ENCODE data around the gene BPNT1. TPM values are rescaled to one million over a fixed set of nuclear protein-coding genes. Genes with fewer than 3 reads are reported as not detected.
"Not testable (repeated sequence)": the region's sequence is repeated elsewhere in the genome, so short reads cannot be mapped to it uniquely, and the experiment has no call there.

BPNT1 gene
- total RNA-seq, 2 donors from 2014 or later = 14.4 to 20.3 TPM

- H3K4me1 ChIP-seq = peaks cover 0 to 16% of the 10 kb centered on the region in 2 donors
- H3K9me3 ChIP-seq = no peaks in the 10 kb centered on the region
- DNase-seq (ENCODE audit: low spot score) = no peak
- no peaks in the 10 kb centered on the region for H3K27me3 ChIP-seq
- no peak for TF ChIP-seq CTCF (IDR thresholded peaks at IDR 0.05)
- peaks cover 2% of the 10 kb centered on the region for H3K36me3 ChIP-seq
- H3K4me3 ChIP-seq = peak overlapping the region in 1 of 2 donors; percentile 74
- peak overlapping the region; percentile 86 to 94 for H3K27ac ChIP-seq
Observed at GRCh38 chr1:220044678-220045355, 44.8 kb downstream of the BPNT1 start.

GRCh38 chr1:220043646-220044045, 45.9 kb downstream of the BPNT1 start:
- H3K4me1 ChIP-seq = peaks cover 0 to 16% of the 10 kb centered on the region in 2 donors
- peaks cover 14% of the 10 kb centered on the region for H3K36me3 ChIP-seq
- no peak overlapping the region for H3K4me3 ChIP-seq
- no peak for DNase-seq (ENCODE audit: low spot score)
- no peak for TF ChIP-seq CTCF (IDR thresholded peaks at IDR 0.05)
- no peaks in the 10 kb centered on the region for H3K27me3 ChIP-seq
- H3K27ac ChIP-seq = no peak overlapping the region
- H3K9me3 ChIP-seq = no peaks in the 10 kb centered on the region

GRCh38 chr1:220040028-220040596, 49.5 kb downstream of the BPNT1 start:
- TF ChIP-seq CTCF (IDR thresholded peaks at IDR 0.05) = no peak
- Histone ChIP-seq H3K36me3 (peaks cover 19% of the 10 kb centered on the region), H3K27ac (no peak overlapping the region), H3K4me3 (no peak overlapping the region), H3K9me3 (no peaks in the 10 kb centered on the region), H3K27me3 (no peaks in the 10 kb centered on the region), H3K4me1 (peaks cover 0 to 5% of the 10 kb centered on the region in 2 donors)
- no peak for DNase-seq (ENCODE audit: low spot score)

GRCh38 chr1:220038640-220039039, 50.9 kb downstream of the BPNT1 start:
- Histone ChIP-seq H3K27me3 (no peaks in the 10 kb centered on the region), H3K4me1 (no peaks in the 10 kb centered on the region), H3K9me3 (no peaks in the 10 kb centered on the region), H3K4me3 (no peak overlapping the region), H3K36me3 (peaks cover 19% of the 10 kb centered on the region), H3K27ac (no peak overlapping the region)
- no peak for DNase-seq (ENCODE audit: low spot score)
- TF ChIP-seq CTCF (IDR thresholded peaks at IDR 0.05) = no peak

GRCh38 chr1:220037810-220038209, 51.8 kb downstream of the BPNT1 start:
- not testable (repeated sequence) for H3K4me1 ChIP-seq; H3K27ac ChIP-seq; H3K4me3 ChIP-seq; H3K27me3 ChIP-seq; DNase-seq (ENCODE audit: low spot score); H3K9me3 ChIP-seq
- peaks cover 27% of the 10 kb centered on the region for H3K36me3 ChIP-seq

GRCh38 chr1:220032911-220033310, 56.7 kb downstream of the BPNT1 start:
- Histone ChIP-seq H3K36me3 (peaks cover 31% of the 10 kb centered on the region), H3K27me3 (no peaks in the 10 kb centered on the region), H3K4me3 (no peak overlapping the region), H3K27ac (no peak overlapping the region), H3K9me3 (no peaks in the 10 kb centered on the region), H3K4me1 (no peaks in the 10 kb centered on the region)
- no peak for TF ChIP-seq CTCF (IDR thresholded peaks at IDR 0.05)
- DNase-seq (ENCODE audit: low spot score) = no peak

Data from right atrium auricular region (tissue), 2 donors.